VCaP (cell line): Measurements from ENCODE around the gene ZNF615.
A peak's percentile ranks its signal among the peaks of the same experiment; 100 is the strongest.

Experiments
- H3K27ac ChIP-seq: fragments of 450-650 bp; 2 replicates; pipeline ENCODE4 v1.5.1; 2017
- TF ChIP-seq, protein P1 (sequence below): fragments of 450-650 bp; conservative IDR thresholded peaks from 2 replicates; pipeline ENCODE4 v1.5.1; 2017; ENCODE audit warnings: mild to moderate bottlenecking, moderate library complexity

The ZNF615 gene

DNA sequence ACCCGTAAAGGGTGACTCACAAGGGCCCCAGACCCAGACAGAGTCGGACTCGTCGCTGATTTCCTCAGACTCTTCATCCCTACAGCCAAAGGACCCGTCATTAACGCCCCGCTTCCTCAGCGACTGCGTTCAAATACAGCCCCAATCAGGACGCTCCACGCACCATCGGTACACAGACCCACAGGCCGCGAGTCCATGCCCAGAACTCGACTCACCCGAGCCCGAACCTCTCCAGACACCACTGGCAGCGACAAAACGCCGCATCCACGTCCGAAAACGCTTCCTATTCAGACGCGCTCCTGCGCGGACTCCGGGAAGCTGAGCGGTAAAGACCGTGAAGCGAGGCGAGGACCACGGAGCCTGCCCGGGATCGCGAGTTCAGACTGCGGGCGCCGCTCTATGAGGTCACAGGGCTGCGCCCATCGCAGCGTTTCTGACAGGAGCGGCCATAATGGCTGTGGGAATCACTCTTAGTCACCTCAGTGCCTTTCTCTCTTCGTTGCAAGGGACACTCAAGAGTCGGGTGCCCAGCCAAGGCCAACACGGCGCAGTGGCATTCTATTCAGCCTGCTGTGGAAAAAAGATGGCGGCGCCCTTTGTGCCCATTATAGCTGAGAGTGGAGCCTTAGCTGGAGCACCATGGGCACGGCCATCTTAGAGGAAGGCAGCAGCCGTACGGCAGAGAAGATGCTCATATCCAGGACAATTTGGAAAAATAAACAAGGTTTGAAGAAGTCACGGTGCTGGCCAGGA, 20.2 kb upstream of the ZNF615 start, which contains the start of gene ZNF614:
ZNF614 (minus strand) TSS at position 353 of the 753 bp plus-strand sequence. CDS start 2,634 bp downstream, outside the sequence.
- peak within 1 kb of the TSS; percentile 100 for H3K27ac ChIP-seq
- TF ChIP-seq, protein P1, sequence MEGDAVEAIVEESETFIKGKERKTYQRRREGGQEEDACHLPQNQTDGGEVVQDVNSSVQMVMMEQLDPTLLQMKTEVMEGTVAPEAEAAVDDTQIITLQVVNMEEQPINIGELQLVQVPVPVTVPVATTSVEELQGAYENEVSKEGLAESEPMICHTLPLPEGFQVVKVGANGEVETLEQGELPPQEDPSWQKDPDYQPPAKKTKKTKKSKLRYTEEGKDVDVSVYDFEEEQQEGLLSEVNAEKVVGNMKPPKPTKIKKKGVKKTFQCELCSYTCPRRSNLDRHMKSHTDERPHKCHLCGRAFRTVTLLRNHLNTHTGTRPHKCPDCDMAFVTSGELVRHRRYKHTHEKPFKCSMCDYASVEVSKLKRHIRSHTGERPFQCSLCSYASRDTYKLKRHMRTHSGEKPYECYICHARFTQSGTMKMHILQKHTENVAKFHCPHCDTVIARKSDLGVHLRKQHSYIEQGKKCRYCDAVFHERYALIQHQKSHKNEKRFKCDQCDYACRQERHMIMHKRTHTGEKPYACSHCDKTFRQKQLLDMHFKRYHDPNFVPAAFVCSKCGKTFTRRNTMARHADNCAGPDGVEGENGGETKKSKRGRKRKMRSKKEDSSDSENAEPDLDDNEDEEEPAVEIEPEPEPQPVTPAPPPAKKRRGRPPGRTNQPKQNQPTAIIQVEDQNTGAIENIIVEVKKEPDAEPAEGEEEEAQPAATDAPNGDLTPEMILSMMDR: no peak

DNA sequence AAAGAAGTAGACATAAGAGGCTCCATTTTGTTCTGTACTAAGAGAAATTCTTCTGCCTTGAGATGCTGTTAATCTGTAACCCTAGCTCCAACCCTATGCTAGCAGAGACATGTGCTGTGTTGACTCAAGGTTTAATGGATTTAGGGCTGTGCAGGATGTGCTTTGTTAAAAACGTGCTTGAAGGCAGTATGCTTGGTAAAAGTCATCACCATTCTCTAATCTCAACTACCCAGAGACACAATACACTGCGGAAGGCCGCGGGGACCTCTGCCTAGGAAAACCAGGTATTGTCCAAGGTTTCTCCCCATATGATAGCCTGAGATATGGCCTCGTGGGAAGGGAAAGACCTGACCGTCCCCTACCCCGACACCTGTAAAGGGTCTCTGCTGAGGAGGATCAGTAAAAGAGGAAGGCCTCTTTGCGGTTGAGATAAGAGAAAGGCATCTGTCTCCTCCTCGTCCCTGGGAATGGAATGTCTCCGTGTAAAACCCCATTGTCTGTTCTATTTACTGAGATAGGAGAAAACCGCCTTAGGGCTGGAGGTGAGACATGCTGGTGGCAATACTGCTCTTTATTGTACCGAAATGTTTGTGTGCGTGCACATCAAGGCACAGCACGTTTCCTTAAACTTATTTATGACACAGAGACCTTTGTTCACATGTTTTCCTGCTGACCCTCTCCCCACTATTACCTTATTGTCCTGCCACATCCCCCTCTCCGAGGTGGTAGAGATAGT, 18.4 kb upstream of the ZNF615 start:
- peak overlapping the region; percentile 100 for H3K27ac ChIP-seq

DNA sequence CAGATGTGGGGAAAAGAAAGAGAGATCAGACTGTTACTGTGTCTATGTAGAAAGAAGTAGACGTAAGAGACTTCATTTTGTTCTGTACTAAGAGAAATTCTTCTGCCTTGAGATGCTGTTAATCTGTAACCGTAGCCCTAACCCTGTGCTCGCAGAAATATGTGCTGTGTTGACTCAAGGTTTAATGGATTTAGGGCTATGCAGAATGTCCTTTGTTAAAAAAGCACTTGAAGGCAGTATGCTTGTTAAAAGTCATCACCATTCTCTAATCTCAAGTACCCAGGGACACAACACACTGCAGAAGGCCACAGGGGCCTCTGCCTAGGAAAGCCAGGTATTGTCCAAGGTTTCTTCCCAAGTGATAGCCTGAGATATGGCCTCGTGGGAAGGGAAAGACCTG, 16.5 kb upstream of the ZNF615 start:
- H3K27ac ChIP-seq: peak overlapping the region; percentile 100

DNA sequence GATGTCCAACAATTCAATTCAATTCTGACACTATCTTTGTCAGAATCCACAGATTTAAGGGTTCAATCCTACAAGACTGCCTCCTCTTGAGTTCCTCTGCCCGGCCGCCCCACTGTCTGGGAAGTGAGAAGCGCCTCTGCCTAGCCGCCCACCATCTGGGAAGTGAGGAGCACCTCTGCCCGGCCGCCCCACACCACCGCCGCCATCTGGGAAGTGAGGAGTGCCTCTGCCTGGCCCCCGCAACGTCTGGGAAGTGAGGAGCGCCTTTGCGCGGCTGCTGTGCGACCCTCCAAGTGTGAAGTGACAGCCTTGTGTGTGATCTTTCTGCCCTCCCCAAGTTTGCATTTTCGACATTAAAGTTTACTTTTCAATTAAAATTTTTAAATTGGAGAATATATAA, 14.2 kb upstream of the ZNF615 start:
- peak overlapping the region; percentile 100 for H3K27ac ChIP-seq
- TF ChIP-seq, protein P1: no peak

DNA sequence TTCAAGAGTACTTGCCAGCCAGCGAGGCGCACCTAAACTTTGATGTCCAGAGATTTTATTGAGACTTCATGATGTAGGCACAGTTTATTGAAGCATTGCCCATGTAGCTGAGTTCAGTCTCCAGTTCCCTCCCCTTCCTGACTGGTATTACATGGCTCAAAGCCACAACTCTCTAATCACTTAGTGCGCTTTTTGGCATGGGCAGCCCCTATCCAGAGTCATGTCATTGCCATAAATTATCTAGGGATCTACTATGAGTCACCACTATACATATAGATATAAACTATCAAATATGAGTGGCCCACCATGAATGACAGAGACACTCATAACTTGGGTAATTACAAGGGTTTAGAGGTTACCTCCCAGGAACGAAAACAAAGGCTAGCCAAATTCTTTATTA, 12.5 kb upstream of the ZNF615 start:
- TF ChIP-seq, protein P1: no peak
- peak overlapping the region; percentile 100 for H3K27ac ChIP-seq

DNA sequence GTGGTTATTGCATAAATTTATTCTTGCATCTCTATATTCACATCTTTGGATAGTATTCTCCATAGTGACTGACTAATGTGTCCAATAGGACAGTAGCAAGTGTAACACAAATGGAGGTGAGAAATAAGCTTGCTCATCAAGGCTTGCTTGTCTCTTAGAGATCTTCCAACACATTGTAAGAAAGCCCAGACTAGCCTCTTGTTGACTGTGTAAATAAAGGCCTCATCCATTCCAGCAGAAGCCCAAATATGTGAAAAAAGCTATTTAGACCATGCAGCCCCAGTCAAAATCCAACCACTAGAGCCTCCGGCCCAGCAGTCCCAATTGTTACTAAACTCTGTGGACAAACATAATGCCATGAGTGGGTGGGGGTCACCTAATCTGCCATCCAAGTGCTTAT, 2.7 kb upstream of the ZNF615 start:
- peak overlapping the region; percentile 38 for H3K27ac ChIP-seq

DNA sequence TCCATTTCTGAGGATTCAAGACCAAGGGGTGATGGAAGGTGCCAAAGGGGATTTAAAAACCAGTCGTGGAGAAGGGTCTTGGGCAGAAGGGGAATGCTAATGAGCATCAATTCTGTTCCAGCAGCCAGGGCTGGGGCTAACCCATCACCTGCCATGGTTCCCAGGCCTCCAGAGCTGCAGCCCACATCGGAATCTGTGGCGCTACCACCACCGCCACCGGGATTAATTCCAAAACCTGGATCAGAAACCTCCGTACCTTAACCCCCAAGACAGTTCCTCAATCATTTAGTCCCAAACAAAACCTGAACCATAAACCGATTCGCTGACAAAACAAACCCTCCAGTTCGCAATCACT, 583 bp downstream of the ZNF615 start:
- peak overlapping the region; percentile 92 for H3K27ac ChIP-seq
- TF ChIP-seq, protein P1: no peak

More for the DNA sequence above, 2.7 kb upstream of the ZNF615 start:
- TF ChIP-seq, protein P1: no peak

DNA sequence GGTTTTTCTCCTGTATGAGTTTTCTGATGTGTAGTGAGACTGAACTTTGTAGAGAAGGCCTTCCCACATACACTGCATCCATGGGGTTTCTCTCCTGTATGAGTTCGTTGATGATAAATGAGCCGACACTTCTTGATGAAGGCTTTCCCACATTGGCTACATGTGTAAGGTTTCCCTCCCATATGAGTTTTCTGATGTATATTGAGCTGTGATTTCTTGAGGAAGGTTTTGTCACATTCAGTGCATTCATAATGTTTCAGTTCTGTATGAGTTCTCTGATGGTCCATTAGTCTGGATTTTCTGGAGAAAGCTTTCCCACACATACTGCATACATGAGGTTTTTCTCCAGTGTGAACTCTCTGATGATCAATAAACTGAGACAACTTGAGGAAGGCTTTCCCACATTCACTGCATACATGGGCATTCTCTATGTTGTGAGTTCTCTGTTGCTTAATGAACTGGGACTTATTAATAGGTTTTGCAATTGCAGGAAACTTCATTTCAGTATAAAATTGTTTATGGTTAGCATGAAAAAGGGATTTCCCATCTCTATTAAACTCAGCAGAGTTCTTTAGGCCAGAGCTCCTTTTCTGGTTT, 13.9 kb downstream of the ZNF615 start:
- H3K27ac ChIP-seq: no peak overlapping the region
- TF ChIP-seq, protein P1: no peak
